COLO668 (cell line): Measurements from ENCODE around the gene HIVEP2.

ENCODE experiments used
- DNase-seq: peaks from one replicate; lab custom pipeline; 2025; ENCODE audit not compliant: unreplicated experiment; lab: John Stamatoyannopoulos, UW

HIVEP2 gene

GRCh38 chr6:142918339-142919042, 26.5 kb downstream of the HIVEP2 start:
- DNase-seq: no peak

GRCh38 chr6:142916881-142917280, 28.1 kb downstream of the HIVEP2 start:
- no peak for DNase-seq

GRCh38 chr6:142914937-142915697, 29.9 kb downstream of the HIVEP2 start:
- no peak for DNase-seq

GRCh38 chr6:142914369-142914768, 30.6 kb downstream of the HIVEP2 start:
- no peak for DNase-seq

- no peak for DNase-seq
Measured at GRCh38 chr6:142913511-142914047, 31.4 kb downstream of the HIVEP2 start.

GRCh38 chr6:142913036-142913510, 31.9 kb downstream of the HIVEP2 start:
- no peak for DNase-seq

GRCh38 chr6:142912125-142912524, 32.9 kb downstream of the HIVEP2 start:
- DNase-seq: no peak

GRCh38 chr6:142911430-142911829, 33.5 kb downstream of the HIVEP2 start:
- DNase-seq: no peak

- DNase-seq: no peak
Measured at GRCh38 chr6:142909686-142910085, 35.3 kb downstream of the HIVEP2 start.

GRCh38 chr6:142908235-142908634, 36.7 kb downstream of the HIVEP2 start:
- DNase-seq: no peak

- no peak for DNase-seq
Measured at GRCh38 chr6:142907544-142907943, 37.4 kb downstream of the HIVEP2 start.

- DNase-seq: no peak
Measured at GRCh38 chr6:142906945-142907470, 38.0 kb downstream of the HIVEP2 start.

- no peak for DNase-seq
Measured at GRCh38 chr6:142903812-142904211, 41.2 kb downstream of the HIVEP2 start.

- DNase-seq: peak; percentile 47
Measured at GRCh38 chr6:142902636-142903053, 42.3 kb downstream of the HIVEP2 start.

GRCh38 chr6:142901611-142902010, 43.4 kb downstream of the HIVEP2 start:
- no peak for DNase-seq

- DNase-seq: no peak
Measured at GRCh38 chr6:142900227-142900971, 44.6 kb downstream of the HIVEP2 start.

GRCh38 chr6:142898927-142899895, 45.8 kb downstream of the HIVEP2 start:
- no peak for DNase-seq

- no peak for DNase-seq
Measured at GRCh38 chr6:142897659-142898058, 47.3 kb downstream of the HIVEP2 start.

GRCh38 chr6:142896732-142897131, 48.2 kb downstream of the HIVEP2 start:
- DNase-seq: no peak

- no peak for DNase-seq
Measured at GRCh38 chr6:142893088-142893487, 51.9 kb downstream of the HIVEP2 start.
